Right ventricle myocardium inferior (tissue), 1 donor: Measurements from ENCODE around the gene UBE2R2. TPM values are rescaled to one million over a fixed set of nuclear protein-coding genes. Genes with fewer than 3 reads are reported as not detected.
"Not testable (repeated sequence)": the region's sequence is repeated elsewhere in the genome, so short reads cannot be mapped to it uniquely, and the experiment has no call there.

ENCODE experiments used
- ATAC-seq: fragments of 200-7000 bp; cut with Tn5 transposase; one replicate; pipeline ENCODE4 v1.9.1; 2020; ENCODE audit warnings: mild to moderate bottlenecking, moderate library complexity
- DNase-seq: peaks from one replicate; pipeline ENCODE4 v3.0.0; 2021; ENCODE audit errors: missing footprints
- intact Hi-C: fragments of 100-400 bp; cut with DNase I; formaldehyde crosslinking; loops from one replicate; pipeline ENCODE4 v1.11.0; 2022
- total RNA-seq: library from RNA; stranded (reverse); fragmentation: NEBNext Ultra II Directional; extraction: Animal tissue kit (Norgen Biotek cat#: 25700); gene quantifications from one replicate; pipeline ENCODE4 v1.2.1, GENCODE V29; 2021
- donor health status: DM: no; HTN: yes; CAD: no; lungs with severe emphysema.

The UBE2R2 gene
- total RNA-seq, 1 donor from 2014 or later = 44.0 TPM

DNA sequence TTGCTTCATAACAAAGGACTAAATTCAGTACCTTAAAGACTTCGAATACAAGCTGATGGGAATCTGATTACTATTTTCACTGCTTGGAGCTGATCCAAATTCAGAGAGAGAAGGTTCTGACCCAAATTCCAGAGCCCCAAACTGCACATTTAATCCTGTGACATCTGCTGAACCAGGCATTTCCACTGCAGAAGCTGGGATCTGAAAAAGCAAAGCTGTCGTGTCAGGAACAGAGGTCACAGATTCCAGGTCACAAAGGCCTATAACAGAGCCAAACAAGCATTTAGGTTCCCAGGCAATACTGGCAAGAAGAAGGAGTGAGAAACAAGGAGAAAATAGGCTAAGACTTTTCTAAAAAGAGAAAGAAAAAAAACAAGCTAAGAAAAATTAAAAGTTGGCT is 126.4 kb downstream of the UBE2R2 start:
- ATAC-seq = no peak

DNA sequence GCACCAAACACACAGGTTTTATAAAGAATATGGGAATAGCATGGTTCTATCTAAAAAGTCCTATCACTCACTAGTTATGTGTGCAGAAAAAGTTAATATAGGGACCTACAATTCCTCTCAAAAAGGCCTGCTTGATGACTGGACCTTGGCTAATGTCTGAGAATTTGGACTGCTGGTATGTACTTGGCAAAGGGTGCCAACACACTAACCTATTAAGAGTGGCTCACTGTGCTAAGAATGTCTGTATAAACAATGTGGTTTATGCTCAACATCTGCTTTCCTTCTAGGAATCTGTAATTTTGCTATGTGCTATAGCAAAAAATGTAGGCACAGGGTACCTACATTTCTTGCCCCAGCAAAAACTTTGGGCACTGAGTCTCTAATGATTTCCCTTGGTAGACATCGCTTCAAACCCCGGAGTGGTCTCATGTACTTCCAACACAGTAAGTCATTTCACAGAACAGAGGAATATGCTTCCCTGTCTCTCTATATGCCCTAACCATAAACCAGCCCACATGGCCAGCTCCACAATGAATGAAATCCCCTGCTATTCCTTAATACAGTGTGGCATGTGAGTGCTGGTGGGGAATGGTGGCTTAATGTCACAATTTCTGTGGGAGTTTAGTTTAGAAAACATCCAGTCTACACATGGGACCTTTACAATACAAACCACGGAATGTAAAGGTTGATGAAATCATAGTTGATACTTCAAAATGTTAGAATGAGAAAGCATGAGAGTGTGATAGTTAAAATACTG is 130.0 kb downstream of the UBE2R2 start:
- ATAC-seq = peak; percentile 73
- no peak for DNase-seq

More for the DNA sequence above, 126.4 kb downstream of the UBE2R2 start:
- intact Hi-C loops = no loop called here
- no peak for DNase-seq

DNA sequence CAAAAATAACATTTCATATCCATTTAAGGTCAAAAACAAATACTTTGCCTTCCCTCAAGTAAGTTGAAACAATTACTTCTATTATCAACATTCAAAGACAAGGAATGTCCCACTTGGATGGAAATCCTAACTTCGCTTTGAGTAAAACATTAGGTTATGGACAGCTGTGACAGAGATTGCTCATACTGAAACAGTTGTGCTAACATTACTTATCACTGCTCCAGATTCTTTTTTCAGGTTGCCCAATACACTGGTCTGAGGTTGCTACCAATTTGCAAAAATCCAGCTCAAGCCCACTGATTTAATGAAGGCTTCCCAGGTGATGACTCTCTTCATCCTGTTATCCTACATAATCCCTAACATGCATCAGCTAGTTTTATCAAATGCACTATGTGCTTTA is 133.4 kb downstream of the UBE2R2 start:
- DNase-seq (no peak), ATAC-seq (no peak)
- intact Hi-C loops = no loop called here

More for the DNA sequence above, 130.0 kb downstream of the UBE2R2 start:
- intact Hi-C loops = no loop called here

DNA sequence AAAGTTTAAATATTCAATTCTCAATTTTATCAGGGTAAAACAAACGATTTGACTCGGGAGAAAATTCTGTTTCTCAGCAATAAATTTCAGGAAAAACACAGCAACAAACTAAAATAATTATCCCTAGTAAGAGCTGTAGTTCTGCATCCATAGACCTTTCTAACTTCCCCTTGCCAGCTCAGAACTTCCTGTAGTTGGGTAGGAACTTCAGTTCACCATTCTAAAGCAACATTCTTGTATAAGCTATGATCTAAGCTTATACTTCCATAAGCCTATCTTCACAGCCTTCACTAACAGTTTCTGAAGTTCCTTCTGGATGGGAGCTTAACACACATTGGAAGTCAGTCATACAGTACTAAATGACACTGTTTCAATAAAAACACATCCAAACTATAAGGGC is 135.1 kb downstream of the UBE2R2 start:
- no peak for ATAC-seq
- DNase-seq = no peak
- intact Hi-C loops = no loop called here

DNA sequence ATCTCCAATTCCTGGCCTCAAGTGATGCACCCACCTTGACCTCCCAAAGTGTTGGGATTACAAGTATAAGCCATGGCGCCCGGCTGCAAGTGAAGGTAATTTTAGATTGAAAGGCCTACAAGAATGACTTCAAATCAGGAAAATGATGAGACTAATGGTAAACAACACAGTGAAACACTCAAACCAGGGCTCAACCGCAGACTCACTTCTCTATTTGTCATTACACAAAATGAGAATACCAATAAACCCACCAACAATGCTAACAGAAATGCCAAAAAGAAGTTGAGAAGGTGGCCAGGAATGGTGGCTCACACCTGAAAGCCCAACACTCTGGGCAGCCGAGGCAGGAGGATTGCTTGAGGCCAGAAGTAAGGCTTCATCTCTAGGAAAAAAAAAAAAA is 139.6 kb downstream of the UBE2R2 start:
- DNase-seq = no peak
- ATAC-seq = no peak
- intact Hi-C loops = no loop called here

DNA sequence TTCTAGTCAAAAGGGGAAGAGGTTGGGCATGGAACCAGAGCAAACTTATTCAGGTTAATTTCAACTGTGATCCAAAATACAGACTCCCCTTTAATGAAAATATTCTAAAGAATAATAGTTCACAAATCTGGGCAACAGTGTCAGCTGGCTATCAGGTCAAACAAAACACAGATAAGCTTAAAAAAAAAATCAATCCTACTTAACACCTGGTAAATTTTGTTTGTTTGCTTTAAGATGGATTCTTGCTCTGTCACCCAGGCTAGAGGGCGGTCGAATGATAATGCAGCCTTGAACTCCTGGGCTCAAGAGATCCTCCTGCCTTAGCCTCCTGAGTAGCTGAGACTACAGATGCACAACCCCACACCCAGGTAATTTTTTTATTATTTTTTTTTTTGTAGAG is 142.8 kb downstream of the UBE2R2 start:
- intact Hi-C loops = no loop called here
- ATAC-seq (no peak), DNase-seq (no peak)

DNA sequence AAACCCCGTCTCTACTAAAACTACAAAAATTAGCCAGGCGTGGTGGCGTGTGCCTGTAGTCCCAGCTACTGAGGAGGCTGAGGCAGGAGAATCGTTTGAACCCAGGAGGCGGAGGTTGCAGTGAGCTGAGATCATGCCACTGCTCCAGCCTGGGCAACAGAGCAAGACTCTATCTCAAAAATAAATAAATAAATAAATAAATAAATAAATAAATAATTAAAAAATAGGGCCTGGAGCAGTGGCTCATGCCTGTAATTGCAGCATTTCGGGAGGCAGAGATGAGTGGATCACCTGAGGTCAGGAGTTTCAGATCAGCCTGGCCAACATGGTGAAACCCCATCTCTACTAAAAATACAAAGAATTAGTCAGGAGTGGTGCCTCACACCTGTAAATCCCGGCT is 145.5 kb downstream of the UBE2R2 start:
- DNase-seq, ATAC-seq, intact Hi-C loops: not testable (repeated sequence)

DNA sequence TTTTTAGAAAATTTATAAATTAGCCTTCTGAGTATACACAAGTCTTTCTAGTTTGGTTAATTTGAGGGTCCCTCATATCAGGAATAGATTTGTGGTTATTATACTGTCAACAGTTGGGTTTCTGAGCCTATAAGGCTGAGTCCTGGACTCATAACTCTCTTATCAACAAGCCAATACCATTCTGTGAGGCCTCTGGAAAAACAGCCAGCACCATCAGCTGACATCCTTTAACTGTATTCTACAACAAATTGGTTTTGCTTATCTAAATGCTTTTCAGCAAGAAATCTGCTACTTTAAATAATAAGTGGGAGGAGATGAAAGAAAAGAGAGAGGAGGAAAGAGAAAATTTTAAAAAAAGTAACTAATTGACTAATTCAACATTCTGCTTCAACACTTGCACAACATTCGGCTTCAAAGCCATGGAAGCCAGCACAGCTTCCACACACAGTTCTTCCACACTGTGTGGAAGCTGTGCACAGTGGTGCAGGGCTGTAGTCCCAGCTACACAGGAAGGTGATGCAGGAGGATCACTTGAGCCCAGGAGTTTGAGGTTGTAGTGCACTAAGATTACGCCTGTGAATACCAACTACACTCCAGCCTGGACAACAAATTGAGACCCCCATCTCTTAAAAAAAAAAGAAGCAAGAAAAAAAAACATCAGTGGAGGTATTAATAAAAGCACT is 147.3 kb downstream of the UBE2R2 start:
- intact Hi-C loops = no loop called here
- no peak for DNase-seq
- no peak for ATAC-seq

Other genes starting within 250 kb of the UBE2R2 start
- gene PRSS3, start 21.6 kb upstream of the UBE2R2 start, total RNA-seq = not detected
- 28.9 TPM for gene UBAP2, start 231.7 kb downstream of the UBE2R2 start, total RNA-seq